MM.1S (cell line): ENCODE measurements around the gene MYO9A.

Source experiments
- EZH2 ChIP-seq: fragments of 300-600 bp; sonication (generic); optimal IDR thresholded peaks from 2 replicates; pipeline ENCODE3; 2017; ENCODE audit warnings: low read depth, mild to moderate bottlenecking, antibody characterized with exemption, low read length, mixed read lengths
- EZH2phosphoT487 ChIP-seq: fragments of 300-600 bp; sonication (generic); IDR thresholded peaks from 2 replicates; pipeline ENCODE4 v1.6.1; 2018; ENCODE audit warnings: antibody characterized with exemption, low read length
- TF ChIP-seq, protein P1 (sequence below): fragments of 300-600 bp; sonication (generic); IDR thresholded peaks from 2 replicates; pipeline ENCODE4 v1.5.1; 2016; ENCODE audit warnings: antibody characterized with exemption, low read length, mixed read lengths

- TF ChIP-seq, protein P1, sequence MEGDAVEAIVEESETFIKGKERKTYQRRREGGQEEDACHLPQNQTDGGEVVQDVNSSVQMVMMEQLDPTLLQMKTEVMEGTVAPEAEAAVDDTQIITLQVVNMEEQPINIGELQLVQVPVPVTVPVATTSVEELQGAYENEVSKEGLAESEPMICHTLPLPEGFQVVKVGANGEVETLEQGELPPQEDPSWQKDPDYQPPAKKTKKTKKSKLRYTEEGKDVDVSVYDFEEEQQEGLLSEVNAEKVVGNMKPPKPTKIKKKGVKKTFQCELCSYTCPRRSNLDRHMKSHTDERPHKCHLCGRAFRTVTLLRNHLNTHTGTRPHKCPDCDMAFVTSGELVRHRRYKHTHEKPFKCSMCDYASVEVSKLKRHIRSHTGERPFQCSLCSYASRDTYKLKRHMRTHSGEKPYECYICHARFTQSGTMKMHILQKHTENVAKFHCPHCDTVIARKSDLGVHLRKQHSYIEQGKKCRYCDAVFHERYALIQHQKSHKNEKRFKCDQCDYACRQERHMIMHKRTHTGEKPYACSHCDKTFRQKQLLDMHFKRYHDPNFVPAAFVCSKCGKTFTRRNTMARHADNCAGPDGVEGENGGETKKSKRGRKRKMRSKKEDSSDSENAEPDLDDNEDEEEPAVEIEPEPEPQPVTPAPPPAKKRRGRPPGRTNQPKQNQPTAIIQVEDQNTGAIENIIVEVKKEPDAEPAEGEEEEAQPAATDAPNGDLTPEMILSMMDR: no peak
- TF ChIP-seq EZH2 (no peak), EZH2phosphoT487 (no peak)
Measured at GRCh38 chr15:72057548-72058091, 60.3 kb downstream of the MYO9A start.
